Mesodermal cell (in vitro differentiated cells): ENCODE data around the gene GLIPR1L2.

ENCODE experiments used
- H3K27ac ChIP-seq: 2 replicates; pipeline ENCODE4 v1.7.0; 2013; ENCODE audit warnings: mild to moderate bottlenecking, low read depth, low read length, moderate library complexity; ENCODE audit not compliant: severe bottlenecking
- H3K36me3 ChIP-seq: 2 replicates; pipeline ENCODE4 v1.7.1; 2013; ENCODE audit warnings: mild to moderate bottlenecking, low read length, moderate library complexity; ENCODE audit not compliant: control insufficient read depth, insufficient read depth
- H3K4me1 ChIP-seq: one replicate; pipeline ENCODE4 v1.7.1; 2013; ENCODE audit warnings: mild to moderate bottlenecking, low read length; ENCODE audit not compliant: insufficient read depth, control insufficient read depth, poor library complexity, severe bottlenecking
- H3K4me3 ChIP-seq: 2 replicates; pipeline ENCODE4 v1.7.0; 2013; ENCODE audit warnings: low read length, control low read depth, mild to moderate bottlenecking; ENCODE audit not compliant: insufficient read depth, poor library complexity, severe bottlenecking; ENCODE audit errors: extremely low read depth
- H3K9me3 ChIP-seq: 2 replicates; pipeline ENCODE4 v1.7.1; 2013; ENCODE audit warnings: mild to moderate bottlenecking, low read length, moderate library complexity; ENCODE audit not compliant: control insufficient read depth
- WGBS, 2 experiments: methylation state at CpG; one replicate each; pipeline ENCODE4 v1.1.5; 2013; ENCODE audit warnings: missing lambda C conversion rate in 2 of 2; ENCODE audit not compliant: insufficient coverage in 2 of 2; 5-methylcytosine and 5-hydroxymethylcytosine counted together

The GLIPR1L2 gene

GRCh38 chr12:75374971-75375370 is 15.9 kb upstream of the GLIPR1L2 start:
- Histone ChIP-seq H3K4me3 (no peak overlapping the region), H3K9me3 (no peaks in the 10 kb centered on the region), H3K4me1 (no peaks in the 10 kb centered on the region), H3K27ac (no peak overlapping the region), H3K36me3 (no peaks in the 10 kb centered on the region)
- WGBS, 2 experiments = 50 to 100% methylated on average over 1 of the region's 2 CpGs

- H3K36me3 ChIP-seq = no peaks in the 10 kb centered on the region
- H3K27ac ChIP-seq = no peak overlapping the region
- no peaks in the 10 kb centered on the region for H3K9me3 ChIP-seq
- 100% methylated on average over 1 of the region's 1 CpG; no CpG with 5 or more reads in 1 of the 2 experiments for WGBS, 2 experiments
- no peak overlapping the region for H3K4me3 ChIP-seq
- no peaks in the 10 kb centered on the region for H3K4me1 ChIP-seq
These were observed 12.5 kb upstream of the GLIPR1L2 start for GRCh38 chr12:75378354-75378753.

- H3K4me1 ChIP-seq = no peaks in the 10 kb centered on the region
- no peaks in the 10 kb centered on the region for H3K36me3 ChIP-seq
- H3K9me3 ChIP-seq = no peaks in the 10 kb centered on the region
- no peak overlapping the region for H3K4me3 ChIP-seq
- no peak overlapping the region for H3K27ac ChIP-seq
- no CpG with 5 or more reads among the region's 1 CpG for WGBS, 2 experiments
These were observed 1.8 kb upstream of the GLIPR1L2 start for GRCh38 chr12:75389061-75389460.

DNA sequence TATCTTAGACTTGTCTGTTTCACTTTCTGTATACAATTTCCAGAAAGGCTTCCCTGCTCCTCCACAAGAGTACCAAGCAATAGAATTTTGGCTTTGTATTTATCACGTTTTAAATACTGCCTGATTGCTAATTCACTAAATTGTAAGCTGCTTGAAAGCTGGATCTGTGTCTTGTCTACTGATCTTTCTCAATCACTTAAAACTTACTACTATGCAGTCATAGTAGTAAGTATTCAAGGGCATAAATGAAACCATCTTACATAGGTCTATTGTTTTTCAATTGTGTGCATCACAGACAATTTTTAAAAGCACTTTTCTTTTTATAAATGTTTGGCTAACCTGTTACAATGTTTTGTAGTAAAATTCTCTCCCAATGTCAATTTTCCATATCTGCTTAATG is 1.2 kb upstream of the GLIPR1L2 start:
- no peaks in the 10 kb centered on the region for H3K4me1 ChIP-seq
- no CpG with 5 or more reads among the region's 1 CpG for WGBS, 2 experiments
- H3K4me3 ChIP-seq = no peak overlapping the region
- no peaks in the 10 kb centered on the region for H3K36me3 ChIP-seq
- peak overlapping the region; percentile 39 for H3K27ac ChIP-seq
- H3K9me3 ChIP-seq = no peaks in the 10 kb centered on the region

DNA sequence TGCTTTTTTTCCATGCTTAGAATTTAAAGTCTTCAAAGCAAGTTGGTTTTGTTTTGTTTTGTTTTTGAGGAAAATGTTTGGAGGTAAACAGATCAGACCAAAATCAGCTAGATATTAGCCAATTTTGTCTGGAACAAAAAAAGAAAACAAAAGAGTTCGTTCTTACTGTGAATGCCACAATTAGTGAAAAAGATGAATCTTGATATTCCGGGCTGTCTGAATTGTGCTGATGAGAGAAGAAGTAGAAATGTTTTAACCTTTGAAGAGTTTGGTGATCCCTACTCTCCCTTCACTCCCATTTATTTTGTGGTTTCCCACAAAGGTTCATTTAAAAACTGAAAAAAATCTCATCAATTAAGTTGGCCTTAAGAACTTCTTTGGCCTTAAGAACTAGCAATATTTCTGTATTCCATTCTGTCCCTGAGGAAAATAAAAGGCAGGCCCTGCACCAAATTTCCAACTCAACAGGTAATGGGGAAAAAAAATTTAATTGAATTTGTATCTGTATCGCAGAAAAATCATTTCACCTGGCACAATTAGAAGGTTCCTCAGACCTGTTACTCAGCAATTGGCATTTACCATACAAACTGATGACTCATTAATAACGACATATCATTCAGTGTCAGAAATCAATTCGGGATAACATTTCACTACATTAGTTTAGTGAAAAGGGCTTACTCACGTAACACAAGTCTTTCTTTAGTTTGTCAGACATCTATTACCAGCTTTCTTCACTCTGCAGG is 562 bp upstream of the GLIPR1L2 start:
- H3K9me3 ChIP-seq = no peaks in the 10 kb centered on the region
- no peaks in the 10 kb centered on the region for H3K4me1 ChIP-seq
- no peak overlapping the region for H3K4me3 ChIP-seq
- 71 to 90% methylated on average over 3 to 5 of the region's 6 CpGs for WGBS, 2 experiments
- no peaks in the 10 kb centered on the region for H3K36me3 ChIP-seq
- no peak overlapping the region for H3K27ac ChIP-seq

- H3K36me3 ChIP-seq = no peaks in the 10 kb centered on the region
- H3K27ac ChIP-seq = no peak overlapping the region
- H3K9me3 ChIP-seq = peaks cover 5% of the 10 kb centered on the region
- H3K4me3 ChIP-seq = no peak overlapping the region
- WGBS, 2 experiments = no CpG with 5 or more reads among the region's 1 CpG
- H3K4me1 ChIP-seq = no peaks in the 10 kb centered on the region
These were observed 13.3 kb downstream of the GLIPR1L2 start for GRCh38 chr12:75404231-75404630.

DNA sequence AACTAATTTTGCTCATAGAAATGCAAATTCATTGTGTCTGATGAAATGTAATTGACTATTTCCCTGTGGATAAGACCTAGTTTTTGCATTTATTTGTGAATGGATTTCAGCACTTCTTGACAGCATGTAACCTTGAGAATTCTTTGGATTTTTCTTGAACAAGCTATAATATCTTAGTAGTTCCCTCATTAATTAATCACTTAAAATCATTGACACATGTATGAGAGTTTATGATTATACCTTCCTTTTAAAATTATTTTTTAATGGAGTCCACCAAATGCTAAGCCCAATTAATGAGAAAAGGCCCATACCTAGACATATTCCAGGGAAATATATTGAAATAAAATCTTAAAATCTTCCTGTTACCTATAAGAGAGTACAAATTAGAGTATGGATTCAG is 16.8 kb downstream of the GLIPR1L2 start:
- H3K4me1 ChIP-seq = no peaks in the 10 kb centered on the region
- no peaks in the 10 kb centered on the region for H3K36me3 ChIP-seq
- no peak overlapping the region for H3K4me3 ChIP-seq
- peaks cover 5% of the 10 kb centered on the region for H3K9me3 ChIP-seq
- H3K27ac ChIP-seq = no peak overlapping the region

- no CpG with 5 or more reads among the region's 2 CpGs for WGBS, 2 experiments
- Histone ChIP-seq H3K36me3 (no peaks in the 10 kb centered on the region), H3K4me1 (no peaks in the 10 kb centered on the region), H3K27ac (no peak overlapping the region), H3K9me3 (peaks cover 5% of the 10 kb centered on the region), H3K4me3 (no peak overlapping the region)
These were observed 18.9 kb downstream of the GLIPR1L2 start for GRCh38 chr12:75409830-75410229.

DNA sequence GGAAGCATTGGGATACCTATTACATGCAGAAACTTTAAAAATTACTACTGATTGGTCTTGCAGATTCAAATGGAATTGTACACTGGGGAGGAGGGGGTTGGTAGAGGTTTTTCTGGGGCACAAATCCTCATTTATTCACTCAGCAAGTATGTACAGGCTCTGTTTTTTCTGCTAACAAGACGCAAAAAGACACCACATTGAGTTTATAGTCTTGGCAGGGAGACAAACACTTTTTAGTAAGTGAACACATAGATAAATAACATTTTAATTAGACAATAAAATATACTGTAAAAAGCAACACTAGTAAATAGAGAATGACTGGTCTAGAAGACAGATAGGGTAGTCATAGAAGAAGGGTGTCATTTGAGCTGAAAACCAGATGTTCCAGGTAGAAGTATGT is 23.8 kb downstream of the GLIPR1L2 start:
- no CpG with 5 or more reads among the region's 1 CpG for WGBS, 2 experiments
- H3K27ac ChIP-seq = no peak overlapping the region
- no peaks in the 10 kb centered on the region for H3K9me3 ChIP-seq
- no peaks in the 10 kb centered on the region for H3K36me3 ChIP-seq
- H3K4me1 ChIP-seq = no peaks in the 10 kb centered on the region
- H3K4me3 ChIP-seq = no peak overlapping the region

DNA sequence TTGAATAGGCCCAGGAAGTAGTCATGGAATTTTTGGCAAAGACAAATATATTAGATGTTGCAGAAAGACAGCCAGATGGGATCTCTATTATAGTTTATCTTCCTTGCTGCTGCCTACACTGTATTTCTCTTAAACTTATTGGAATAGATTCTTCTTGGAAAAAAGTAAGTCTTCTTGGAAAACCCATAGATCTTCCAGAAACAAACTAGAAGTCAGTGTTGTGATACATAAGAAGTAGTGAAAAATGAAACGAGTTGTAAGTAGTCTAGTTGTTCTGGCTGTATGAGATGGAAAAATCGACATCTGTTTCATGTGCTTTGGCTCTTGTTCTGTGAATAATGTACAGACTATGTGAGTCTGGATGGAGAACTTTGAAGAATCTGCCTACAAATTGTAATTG is 29.0 kb downstream of the GLIPR1L2 start:
- H3K4me1 ChIP-seq = no peaks in the 10 kb centered on the region
- WGBS, 2 experiments = 90 to 97% methylated on average over 2 of the region's 2 CpGs
- no peak overlapping the region for H3K27ac ChIP-seq
- H3K36me3 ChIP-seq = no peaks in the 10 kb centered on the region
- H3K4me3 ChIP-seq = no peak overlapping the region
- H3K9me3 ChIP-seq = no peaks in the 10 kb centered on the region

DNA sequence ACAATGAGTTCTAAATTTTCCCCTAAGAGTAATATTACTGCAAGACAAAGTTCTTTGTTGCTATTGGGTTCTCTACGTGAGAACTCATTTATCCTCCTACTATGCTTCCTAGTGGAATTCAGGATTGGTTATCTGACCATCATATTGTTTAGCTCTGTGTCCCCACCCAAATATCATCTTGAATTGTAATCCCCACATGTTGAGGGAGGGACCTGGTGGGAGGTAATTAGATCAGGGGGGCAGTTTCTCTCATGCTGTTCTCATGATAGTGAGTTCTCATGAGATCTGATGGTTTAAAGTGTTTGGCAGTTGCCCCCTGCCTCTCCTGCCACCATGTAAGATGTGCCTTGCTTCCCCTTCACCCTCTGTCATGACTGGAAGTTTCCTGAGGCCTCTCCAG is 36.6 kb downstream of the GLIPR1L2 start:
- WGBS, 2 experiments = no CpG with 5 or more reads among the region's 1 CpG
- Histone ChIP-seq H3K9me3 (peaks cover 23% of the 10 kb centered on the region), H3K27ac (no peak overlapping the region), H3K4me3 (no peak overlapping the region), H3K4me1 (no peaks in the 10 kb centered on the region), H3K36me3 (no peaks in the 10 kb centered on the region)
